ENCODE data around the gene AQR.

GRCh38 chr15:34876640-34877039 is 92.9 kb downstream of the AQR start:
- TF ChIP-seq FOXA1 (IDR thresholded peaks at IDR 0.05): no peak
- TF ChIP-seq SP1 (IDR thresholded peaks at IDR 0.05): no peak
- no peak for TF ChIP-seq FOXK2 (IDR thresholded peaks at IDR 0.05)
- no peak for TF ChIP-seq ARNT (IDR thresholded peaks at IDR 0.05)
- TF ChIP-seq FOXM1 (IDR thresholded peaks at IDR 0.05; ENCODE audit: borderline replicate concordance): no peak
- TF ChIP-seq PKNOX1 (IDR thresholded peaks at IDR 0.05): no peak
- TF ChIP-seq LEF1 (IDR thresholded peaks at IDR 0.05; ENCODE audit: borderline replicate concordance): no peak
- no peak for TF ChIP-seq BHLHE40 (IDR thresholded peaks at IDR 0.05; ENCODE audit: borderline replicate concordance)
- no peak for TF ChIP-seq HDGF (IDR thresholded peaks at IDR 0.05; ENCODE audit: borderline replicate concordance)
